Endometrium (tissue), 2 donors: Measurements from ENCODE around the gene SLC5A1.
"Not testable (repeated sequence)": the region's sequence is repeated elsewhere in the genome, so short reads cannot be mapped to it uniquely, and the experiment has no call there.

Experiments
- FAIRE-seq: peaks from 2 replicates; lab custom pipeline; 2012; peaks lifted over from hg19 to GRCh38; lab: Jason Lieb, UNC
- donor health status: control.
- donor health status: control.

SLC5A1 gene

GRCh38 chr22:32097881-32098499 is 54.9 kb downstream of the SLC5A1 start:
- no peak for FAIRE-seq

- FAIRE-seq: no peak
Measured at GRCh38 chr22:32100711-32101110, 57.6 kb downstream of the SLC5A1 start.

- FAIRE-seq: no peak
Measured at GRCh38 chr22:32103658-32104315, 60.7 kb downstream of the SLC5A1 start.

GRCh38 chr22:32106930-32107329 is 63.9 kb downstream of the SLC5A1 start:
- no peak for FAIRE-seq

- no peak for FAIRE-seq
Measured at GRCh38 chr22:32112380-32112779, 69.3 kb downstream of the SLC5A1 start.

GRCh38 chr22:32119568-32120235 is 76.6 kb downstream of the SLC5A1 start:
- FAIRE-seq: no peak

GRCh38 chr22:32120603-32121002 is 77.5 kb downstream of the SLC5A1 start:
- FAIRE-seq: no peak

GRCh38 chr22:32122899-32123298 is 79.8 kb downstream of the SLC5A1 start:
- no peak for FAIRE-seq

- FAIRE-seq: no peak
Measured at GRCh38 chr22:32123657-32124056, 80.6 kb downstream of the SLC5A1 start.

GRCh38 chr22:32127904-32128303 is 84.8 kb downstream of the SLC5A1 start:
- no peak for FAIRE-seq

- FAIRE-seq: no peak
Measured at GRCh38 chr22:32130464-32130863, 87.4 kb downstream of the SLC5A1 start.

- FAIRE-seq: no peak
Measured at GRCh38 chr22:32132126-32132525, 89.1 kb downstream of the SLC5A1 start.

- no peak for FAIRE-seq
Measured at GRCh38 chr22:32132783-32133182, 89.7 kb downstream of the SLC5A1 start.

GRCh38 chr22:32134796-32135195 is 91.7 kb downstream of the SLC5A1 start:
- not testable (repeated sequence) for FAIRE-seq

GRCh38 chr22:32135958-32136357 is 92.9 kb downstream of the SLC5A1 start:
- FAIRE-seq: not testable (repeated sequence)

GRCh38 chr22:32136881-32137280 is 93.8 kb downstream of the SLC5A1 start:
- not testable (repeated sequence) for FAIRE-seq

- FAIRE-seq: not testable (repeated sequence)
Measured at GRCh38 chr22:32137731-32138324, 94.8 kb downstream of the SLC5A1 start.

- not testable (repeated sequence) for FAIRE-seq
Measured at GRCh38 chr22:32138576-32138975, 95.5 kb downstream of the SLC5A1 start.

GRCh38 chr22:32140688-32141087 is 97.6 kb downstream of the SLC5A1 start:
- FAIRE-seq: not testable (repeated sequence)

- FAIRE-seq: no peak
Measured at GRCh38 chr22:32142600-32142999, 99.5 kb downstream of the SLC5A1 start.

- no peak for FAIRE-seq
Measured at GRCh38 chr22:32144496-32145274, 101.6 kb downstream of the SLC5A1 start.

- not testable (repeated sequence) for FAIRE-seq
Measured at GRCh38 chr22:32147128-32147527, 104.1 kb downstream of the SLC5A1 start.
